HG02588 (cell line): ENCODE measurements around the gene NSMCE1.
A peak's percentile ranks its signal among the peaks of the same experiment; 100 is the strongest.
"Not testable (repeated sequence)": the region's sequence is repeated elsewhere in the genome, so short reads cannot be mapped to it uniquely, and the experiment has no call there.

Source experiments
- ATAC-seq: cut with Tn5 transposase; IDR thresholded peaks from one replicate; pipeline ENCODE4 v1.9.1; 2021; ENCODE audit warnings: mild to moderate bottlenecking, moderate library complexity; ENCODE audit not compliant: unreplicated experiment

The NSMCE1 gene

DNA sequence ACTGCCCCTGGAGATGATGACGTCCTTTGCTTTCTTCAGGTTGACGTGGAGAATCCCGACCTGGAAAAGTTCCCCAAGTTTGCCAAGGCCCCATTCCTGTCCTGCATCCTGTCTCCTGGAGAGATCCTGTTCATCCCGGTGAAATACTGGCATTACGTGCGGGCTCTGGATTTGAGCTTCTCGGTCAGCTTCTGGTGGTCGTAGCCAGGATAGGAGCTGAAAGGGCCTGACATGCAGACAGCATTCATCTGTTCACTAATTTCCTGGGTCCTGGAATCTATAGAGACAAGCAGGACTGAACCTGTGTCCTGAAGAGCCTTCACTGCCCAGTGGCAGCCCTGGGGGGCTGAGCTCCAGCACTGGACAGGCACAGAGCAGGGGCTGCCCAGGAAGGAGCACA, 48.0 kb downstream of the NSMCE1 start:
- ATAC-seq, result no peak

DNA sequence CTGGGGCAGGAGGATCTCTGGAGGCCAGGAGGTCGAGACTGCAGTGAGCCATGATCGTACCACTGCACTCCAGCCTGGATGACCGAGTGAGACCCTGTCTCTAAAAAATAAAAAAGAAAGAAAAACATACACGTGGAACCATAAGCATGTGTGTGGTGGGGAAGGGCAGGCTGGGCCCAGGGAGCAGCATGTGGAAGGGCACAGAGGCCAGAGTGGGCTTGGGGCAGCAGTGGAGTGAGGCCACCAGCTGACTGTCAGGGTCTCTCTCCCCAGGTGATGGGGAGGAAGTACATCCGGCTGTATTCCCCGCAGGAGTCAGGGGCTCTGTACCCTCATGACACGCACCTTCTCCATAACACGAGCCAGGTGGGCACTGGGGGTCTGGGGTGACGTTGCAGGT, 48.5 kb downstream of the NSMCE1 start:
- no peak for ATAC-seq

GRCh38 chr16:27219161-27219560, 49.4 kb downstream of the NSMCE1 start:
- ATAC-seq, result no peak

DNA sequence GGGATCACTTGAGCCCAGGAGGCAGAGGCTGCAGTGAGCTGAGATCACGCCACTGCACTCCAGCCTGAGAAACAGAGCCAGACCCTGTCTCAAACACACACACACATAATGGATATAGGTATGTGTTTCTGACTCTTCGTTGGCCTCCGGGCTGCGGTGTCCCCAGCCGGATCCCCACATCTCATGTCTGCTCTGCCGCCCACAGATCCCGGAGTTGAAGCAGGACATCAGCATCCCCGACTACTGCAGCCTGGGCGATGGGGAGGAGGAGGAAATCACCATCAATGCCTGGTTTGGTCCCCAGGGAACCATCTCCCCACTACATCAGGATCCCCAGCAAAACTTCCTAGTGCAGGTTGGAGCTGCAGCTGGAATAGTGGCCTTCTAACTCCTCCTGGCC, 49.8 kb downstream of the NSMCE1 start:
- no peak for ATAC-seq

DNA sequence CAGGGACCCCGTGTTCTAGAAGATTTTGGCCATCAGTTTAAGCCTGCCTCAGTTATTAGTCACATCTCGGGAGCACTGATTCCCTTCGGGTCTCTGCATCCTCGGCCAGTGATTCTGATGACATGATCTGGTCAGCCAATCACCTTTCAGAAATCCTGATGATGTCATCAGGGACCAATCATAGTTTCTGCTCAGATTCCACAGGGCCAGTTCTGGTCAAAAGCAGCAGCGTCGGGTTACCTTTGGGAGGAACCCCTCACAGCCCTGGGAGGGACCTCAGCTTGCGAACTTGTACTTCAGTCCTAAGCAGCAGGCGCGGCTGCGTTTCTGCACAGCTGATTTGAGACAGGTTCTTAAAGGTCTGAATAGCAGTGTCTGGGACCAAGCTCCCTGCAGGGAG, 51.3 kb downstream of the NSMCE1 start:
- ATAC-seq, result no peak

DNA sequence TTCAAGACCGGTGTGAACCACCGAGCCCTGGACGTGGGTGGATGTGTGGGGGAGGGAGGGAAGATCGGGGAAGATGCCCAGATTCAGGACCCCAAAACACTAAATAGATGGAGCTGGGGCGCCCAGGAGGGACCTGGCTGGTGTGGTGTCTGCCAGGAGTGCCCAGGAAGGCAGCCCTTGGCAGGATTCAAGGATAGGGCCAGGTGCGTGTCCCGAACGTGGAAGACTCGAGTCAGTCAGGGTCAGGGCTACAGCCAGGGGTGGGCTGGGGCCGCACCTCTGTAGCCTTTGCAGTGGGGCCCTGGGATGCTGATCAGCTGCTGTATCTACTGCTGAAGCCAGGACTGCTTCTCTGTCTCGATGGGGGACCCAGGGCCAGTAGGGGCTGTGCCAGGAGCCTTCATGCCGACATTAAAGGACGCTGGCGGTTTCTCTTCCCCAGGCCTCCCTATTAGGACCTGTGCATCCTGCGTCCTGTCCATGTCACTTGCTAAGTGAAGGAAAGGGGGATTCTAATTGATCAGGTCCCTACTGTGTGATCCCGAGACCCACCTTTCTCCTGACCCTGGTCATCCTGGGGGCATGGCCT, 52.2 kb downstream of the NSMCE1 start:
- ATAC-seq, result no peak

- no peak for ATAC-seq
Observed at GRCh38 chr16:27215660-27216059, 52.9 kb downstream of the NSMCE1 start.

DNA sequence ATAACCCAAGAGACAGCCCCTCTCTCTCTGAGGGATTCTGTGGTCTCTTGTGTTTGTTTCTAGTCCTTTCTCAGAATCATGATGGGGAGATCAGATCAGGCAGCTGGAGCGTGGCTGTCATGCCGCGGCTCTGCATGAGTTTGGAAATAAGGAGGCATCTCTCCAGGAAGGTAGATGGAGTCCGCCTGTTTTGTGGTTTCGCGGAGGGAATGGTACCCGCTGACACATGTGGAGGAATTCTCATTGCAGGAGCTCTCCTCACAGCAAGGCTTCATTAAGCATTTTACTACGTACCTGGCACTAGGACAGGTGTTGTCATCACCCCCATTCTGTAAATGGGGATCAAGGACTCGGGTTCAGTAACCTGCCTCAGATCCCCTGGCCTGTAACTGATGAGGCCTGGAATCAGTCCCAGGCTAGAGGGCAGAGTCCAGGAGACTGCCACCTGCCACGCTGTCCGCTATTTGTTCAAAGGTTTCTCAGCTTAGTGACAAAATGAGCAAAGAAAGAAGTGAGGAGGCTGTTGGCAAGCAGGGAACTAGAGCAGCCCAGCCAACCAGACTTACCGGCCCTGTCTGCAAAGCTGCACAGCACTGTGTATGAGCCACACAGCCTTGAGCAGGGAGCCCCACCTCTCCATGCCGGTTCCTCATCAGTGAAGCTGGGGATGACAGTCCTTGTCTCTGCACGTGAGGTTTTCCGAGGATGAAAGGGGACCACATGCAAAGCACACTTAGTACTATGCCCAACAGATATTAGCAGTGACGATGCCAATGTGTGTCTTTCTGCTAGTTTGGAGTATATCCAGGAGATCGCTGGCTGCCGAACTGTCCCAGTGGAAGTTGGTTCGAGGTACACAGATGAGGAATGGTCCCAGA, 54.2 kb downstream of the NSMCE1 start:
- no peak for ATAC-seq

- no peak for ATAC-seq
Observed at GRCh38 chr16:27211026-27211425, 57.5 kb downstream of the NSMCE1 start.

DNA sequence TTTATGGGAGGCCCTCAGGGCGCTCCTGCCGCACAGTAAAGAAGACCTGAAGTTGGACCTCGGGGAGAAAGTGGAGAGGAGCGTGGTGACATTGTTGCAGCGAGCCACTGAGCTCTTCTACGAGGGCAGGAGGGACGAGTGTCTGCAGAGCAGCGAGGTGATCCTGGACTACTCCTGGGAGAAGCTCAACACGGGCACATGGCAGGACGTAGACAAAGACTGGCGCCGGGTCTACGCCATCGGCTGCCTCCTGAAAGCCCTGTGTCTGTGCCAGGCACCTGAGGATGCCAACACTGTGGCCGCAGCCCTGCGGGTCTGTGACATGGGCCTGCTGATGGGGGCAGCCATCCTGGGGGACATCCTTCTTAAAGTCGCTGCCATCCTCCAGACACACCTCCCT, 58.4 kb downstream of the NSMCE1 start:
- no peak for ATAC-seq

DNA sequence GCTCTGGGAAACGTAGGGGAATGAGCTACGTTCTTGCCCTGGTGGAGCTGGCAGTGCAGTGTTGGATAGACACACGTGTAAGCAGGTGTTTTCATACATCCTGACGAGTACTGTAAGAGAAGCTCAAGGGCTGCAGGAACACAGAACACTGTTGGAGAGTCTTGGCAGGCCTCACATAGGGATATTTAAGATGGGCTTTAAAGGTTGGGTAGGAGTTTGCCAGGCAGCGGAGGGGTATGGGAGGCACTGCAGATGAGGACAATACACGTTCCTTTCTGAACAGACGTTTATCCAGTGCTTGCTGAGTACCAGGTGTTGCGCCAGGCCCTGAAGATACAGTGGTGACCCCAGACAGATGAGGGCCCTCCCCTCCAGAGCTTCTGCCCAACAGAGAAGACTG, 59.0 kb downstream of the NSMCE1 start:
- ATAC-seq, result no peak

- ATAC-seq, result no peak
Observed at GRCh38 chr16:27208796-27209195, 59.8 kb downstream of the NSMCE1 start.

GRCh38 chr16:27208081-27208680, 60.4 kb downstream of the NSMCE1 start:
- ATAC-seq, result no peak

DNA sequence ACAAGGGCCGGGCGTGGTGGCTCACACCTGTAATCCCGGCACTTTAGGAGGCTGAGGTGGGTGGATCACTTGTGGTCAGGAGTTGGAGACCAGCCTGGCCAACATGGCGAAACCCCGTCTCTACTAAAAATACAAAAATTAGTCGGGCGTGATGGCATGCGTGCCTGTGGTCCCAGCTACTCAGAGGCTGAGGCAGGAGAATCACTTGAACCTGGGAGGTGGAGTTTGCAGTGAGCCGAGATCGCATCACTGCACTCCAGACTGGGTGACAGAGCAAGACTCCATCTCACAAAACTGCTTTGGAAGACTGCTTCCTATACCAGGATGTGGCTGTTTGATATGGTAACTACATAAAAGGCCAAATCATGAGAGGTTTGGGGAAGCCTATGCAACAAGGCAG, 61.5 kb downstream of the NSMCE1 start:
- ATAC-seq, result not testable (repeated sequence)

GRCh38 chr16:27205423-27206065, 63.0 kb downstream of the NSMCE1 start:
- no peak for ATAC-seq

GRCh38 chr16:27204312-27204915, 64.2 kb downstream of the NSMCE1 start:
- no peak for ATAC-seq

GRCh38 chr16:27203507-27204311, 64.9 kb downstream of the NSMCE1 start, which contains the start of gene KDM8:
Gene KDM8 (plus strand): TSS chr16:27203526. CDS start chr16:27210124, 6,598 bp downstream.
- ATAC-seq, result peak; percentile 81

DNA sequence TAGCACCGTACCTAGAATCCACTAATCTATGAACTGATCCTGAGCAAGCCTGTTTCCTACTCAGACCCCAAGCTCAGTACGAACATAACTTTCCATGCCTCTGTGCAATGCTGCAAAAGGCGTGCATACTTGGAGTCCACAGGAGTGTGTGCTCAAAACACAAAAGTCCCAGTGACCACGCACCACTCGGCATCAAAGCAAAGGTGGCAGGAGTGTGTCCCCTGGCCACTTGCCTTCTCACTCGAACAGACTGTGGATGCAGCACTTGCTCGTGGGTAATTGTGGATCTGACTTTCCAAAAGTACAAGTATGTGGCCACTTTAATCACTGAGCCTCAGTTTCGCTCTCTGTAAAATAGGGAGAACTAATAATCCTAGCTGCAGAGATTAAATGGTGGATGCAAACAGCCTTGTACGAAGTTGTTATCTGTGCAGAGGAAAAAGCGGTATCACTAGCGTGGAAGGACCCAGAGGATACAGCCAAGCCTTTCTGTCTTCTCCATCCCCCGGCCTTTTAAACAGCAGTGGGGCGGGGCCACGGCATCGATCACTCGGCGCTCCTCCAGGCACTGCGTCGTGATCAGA, 65.6 kb downstream of the NSMCE1 start:
- ATAC-seq, result peak; percentile 61

- ATAC-seq, result not testable (repeated sequence)
Observed at GRCh38 chr16:27200914-27201313, 67.7 kb downstream of the NSMCE1 start.

GRCh38 chr16:27199736-27200135, 68.8 kb downstream of the NSMCE1 start:
- ATAC-seq, result no peak
